ENCODE data around the gene SLC40A1. TPM values are rescaled to one million over a fixed set of nuclear protein-coding genes. Genes with fewer than 3 reads are reported as not detected.

The SLC40A1 gene
- polyA plus RNA-seq, 4 donors, result 72.6 to 527 (median 154) TPM

DNA sequence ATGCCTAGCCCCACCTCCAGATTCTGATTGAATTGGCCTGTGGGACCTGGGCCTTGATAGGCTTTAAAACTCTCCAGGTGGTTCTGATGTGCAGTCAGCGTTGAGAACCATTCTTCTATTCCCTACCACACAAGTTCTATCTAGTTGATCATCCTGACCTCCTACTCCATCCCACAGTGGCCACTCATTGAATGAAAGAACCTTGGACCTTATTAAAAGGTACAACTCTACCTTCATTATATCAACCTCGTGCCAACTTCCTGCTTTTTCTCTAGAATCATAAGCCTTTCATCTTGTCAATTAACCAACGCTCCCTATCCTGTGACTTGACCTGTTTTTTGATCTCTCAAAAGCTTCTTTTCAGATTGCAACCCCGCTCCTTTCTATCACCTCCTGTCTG, 55.8 kb downstream of the SLC40A1 start:
- FAIRE-seq, result no peak
- H3K27ac ChIP-seq (ENCODE audit: low read depth in 1 of 3, low read length in 2 of 3), result peak overlapping the region in 2 of 3 donors; percentile 73 to 92
- no peaks in the 10 kb centered on the region for H3K36me3 ChIP-seq (ENCODE audit: control insufficient read depth in 3 of 3, insufficient read depth in 2 of 3, low read depth in 1 of 3, low read length in 3 of 3)
- H3K27me3 ChIP-seq (ENCODE audit: control insufficient read depth in 3 of 3, insufficient read depth in 3 of 3, low read length in 3 of 3), result no peaks in the 10 kb centered on the region
- no peaks in the 10 kb centered on the region for H3K9me3 ChIP-seq (ENCODE audit: control insufficient read depth in 2 of 2, insufficient read depth in 1 of 2, low read depth in 1 of 2, low read length in 1 of 2)
- H3K4me3 ChIP-seq (ENCODE audit: low read depth in 1 of 3, low read length in 3 of 3), result no peak overlapping the region
- 19 to 57% (median 35%) methylated on average over 4 of the region's 4 CpGs for WGBS, 3 donors
- peaks cover 5 to 43% (median 13%) of the 10 kb centered on the region in 3 donors for H3K4me1 ChIP-seq (ENCODE audit: control insufficient read depth in 3 of 3, insufficient read depth in 2 of 3, low read depth in 1 of 3, low read length in 2 of 3)
- peak in 1 of 2 donors; percentile 84 for DNase-seq

- FAIRE-seq (peak; percentile 41), DNase-seq (peak; percentile 94 to 97)
- Histone ChIP-seq H3K4me3 (ENCODE audit: low read depth in 1 of 3, low read length in 3 of 3) (no peak overlapping the region), H3K36me3 (ENCODE audit: control insufficient read depth in 3 of 3, insufficient read depth in 2 of 3, low read depth in 1 of 3, low read length in 3 of 3) (no peaks in the 10 kb centered on the region), H3K27me3 (ENCODE audit: control insufficient read depth in 3 of 3, insufficient read depth in 3 of 3, low read length in 3 of 3) (no peaks in the 10 kb centered on the region), H3K27ac (ENCODE audit: low read depth in 1 of 3, low read length in 2 of 3) (peak overlapping the region; percentile 82 to 92 (median 87)), H3K9me3 (ENCODE audit: control insufficient read depth in 2 of 2, insufficient read depth in 1 of 2, low read depth in 1 of 2, low read length in 1 of 2) (no peaks in the 10 kb centered on the region), H3K4me1 (ENCODE audit: control insufficient read depth in 3 of 3, insufficient read depth in 2 of 3, low read depth in 1 of 3, low read length in 2 of 3) (peaks cover 5 to 43% (median 13%) of the 10 kb centered on the region in 3 donors)
- WGBS, 3 donors, result 15 to 46% (median 37%) methylated on average over 5 of the region's 5 CpGs
Measured at GRCh38 chr2:189522435-189523151, 58.0 kb downstream of the SLC40A1 start.

DNA sequence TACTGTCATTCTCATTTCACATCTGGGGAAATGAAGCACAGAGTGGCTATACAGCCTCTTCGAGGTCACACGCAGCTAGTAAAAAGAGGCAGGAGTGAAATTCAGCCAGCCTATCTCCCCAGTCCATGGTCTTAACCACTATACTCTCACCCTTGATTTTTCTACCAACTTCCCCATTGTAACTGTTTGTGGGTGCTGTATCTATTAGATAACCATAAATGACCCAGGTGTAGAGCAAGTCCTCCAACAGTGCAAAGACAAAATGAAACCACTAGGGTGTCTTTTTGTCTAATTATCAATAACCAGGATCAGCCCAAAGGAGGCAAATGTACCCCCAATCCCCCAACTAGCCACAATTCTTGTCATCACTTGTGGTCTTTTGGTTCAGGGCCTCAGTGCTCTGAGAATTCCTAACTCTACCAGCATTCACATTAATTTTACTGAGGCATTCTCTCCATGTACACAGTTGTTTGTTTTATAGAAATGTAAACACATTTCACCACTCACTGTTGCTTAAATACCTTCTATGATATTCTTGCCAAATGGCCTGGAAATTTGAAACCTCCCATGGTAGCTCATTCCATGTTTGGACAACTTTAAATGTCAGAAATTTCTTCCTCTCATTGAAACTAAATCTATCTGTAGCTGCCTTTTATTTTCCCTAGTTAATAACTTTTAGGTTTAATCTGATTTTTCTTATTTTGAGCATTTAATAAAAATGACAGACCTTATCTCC, 58.7 kb downstream of the SLC40A1 start:
- Histone ChIP-seq H3K4me1 (ENCODE audit: control insufficient read depth in 3 of 3, insufficient read depth in 2 of 3, low read depth in 1 of 3, low read length in 2 of 3) (peaks cover 5 to 37% (median 9%) of the 10 kb centered on the region in 3 donors), H3K27ac (ENCODE audit: low read depth in 1 of 3, low read length in 2 of 3) (peak overlapping the region; percentile 51 to 92 (median 71)), H3K27me3 (ENCODE audit: control insufficient read depth in 3 of 3, insufficient read depth in 3 of 3, low read length in 3 of 3) (no peaks in the 10 kb centered on the region), H3K9me3 (ENCODE audit: control insufficient read depth in 2 of 2, insufficient read depth in 1 of 2, low read depth in 1 of 2, low read length in 1 of 2) (no peaks in the 10 kb centered on the region), H3K4me3 (ENCODE audit: low read depth in 1 of 3, low read length in 3 of 3) (no peak overlapping the region), H3K36me3 (ENCODE audit: control insufficient read depth in 3 of 3, insufficient read depth in 2 of 3, low read depth in 1 of 3, low read length in 3 of 3) (no peaks in the 10 kb centered on the region)
- DNase-seq, result peak; percentile 31 to 45
- FAIRE-seq, result no peak
- WGBS, 3 donors, result 22 to 59% (median 55%) methylated on average over 2 of the region's 2 CpGs

GRCh38 chr2:189519631-189520387, 60.8 kb downstream of the SLC40A1 start:
- Histone ChIP-seq H3K36me3 (ENCODE audit: control insufficient read depth in 3 of 3, insufficient read depth in 2 of 3, low read depth in 1 of 3, low read length in 3 of 3) (no peaks in the 10 kb centered on the region), H3K27ac (ENCODE audit: low read depth in 1 of 3, low read length in 2 of 3) (no peak overlapping the region), H3K4me3 (ENCODE audit: low read depth in 1 of 3, low read length in 3 of 3) (no peak overlapping the region), H3K27me3 (ENCODE audit: control insufficient read depth in 3 of 3, insufficient read depth in 3 of 3, low read length in 3 of 3) (no peaks in the 10 kb centered on the region), H3K4me1 (ENCODE audit: control insufficient read depth in 3 of 3, insufficient read depth in 2 of 3, low read depth in 1 of 3, low read length in 2 of 3) (peaks cover 5 to 37% (median 9%) of the 10 kb centered on the region in 3 donors), H3K9me3 (ENCODE audit: control insufficient read depth in 2 of 2, insufficient read depth in 1 of 2, low read depth in 1 of 2, low read length in 1 of 2) (no peaks in the 10 kb centered on the region)
- DNase-seq (no peak), FAIRE-seq (no peak)
- WGBS, 3 donors, result 75 to 93% (median 82%) methylated on average over 6 of the region's 6 CpGs

DNA sequence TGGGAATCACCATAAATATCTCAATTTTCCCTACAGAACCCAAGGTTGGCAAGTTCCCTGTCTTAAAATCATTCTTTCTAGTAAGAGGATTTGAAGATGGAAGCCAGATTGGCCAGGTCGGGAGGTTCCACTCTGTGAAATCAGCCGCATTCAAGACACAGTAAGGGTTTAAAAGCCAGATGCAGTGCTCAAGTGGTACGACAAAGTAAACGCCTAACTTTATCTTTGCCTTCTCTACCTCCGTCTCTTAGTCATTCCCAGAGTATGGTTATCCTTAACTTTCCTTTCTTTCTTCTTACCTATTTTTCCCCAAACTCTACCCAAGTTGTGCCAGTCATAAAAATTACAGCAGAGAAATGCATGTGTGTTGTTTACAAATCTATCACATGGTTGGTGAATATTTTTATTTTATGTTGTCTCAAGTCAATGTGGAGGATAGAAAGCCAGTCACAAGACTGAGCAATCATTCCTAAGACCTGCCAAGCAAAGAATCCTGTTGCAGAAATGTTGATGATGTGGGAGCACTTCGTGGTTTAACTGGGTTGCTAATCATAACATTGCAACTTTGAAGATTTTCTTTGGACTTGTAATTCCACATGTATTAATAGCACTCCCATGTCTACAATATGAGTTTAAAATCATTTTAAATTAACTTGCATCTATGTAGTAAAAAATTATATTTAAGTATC, 62.6 kb downstream of the SLC40A1 start:
- DNase-seq, result no peak
- Histone ChIP-seq H3K36me3 (ENCODE audit: control insufficient read depth in 3 of 3, insufficient read depth in 2 of 3, low read depth in 1 of 3, low read length in 3 of 3) (no peaks in the 10 kb centered on the region), H3K4me3 (ENCODE audit: low read depth in 1 of 3, low read length in 3 of 3) (no peak overlapping the region), H3K9me3 (ENCODE audit: control insufficient read depth in 2 of 2, insufficient read depth in 1 of 2, low read depth in 1 of 2, low read length in 1 of 2) (no peaks in the 10 kb centered on the region), H3K4me1 (ENCODE audit: control insufficient read depth in 3 of 3, insufficient read depth in 2 of 3, low read depth in 1 of 3, low read length in 2 of 3) (peaks cover 2 to 19% (median 8%) of the 10 kb centered on the region in 3 donors), H3K27ac (ENCODE audit: low read depth in 1 of 3, low read length in 2 of 3) (no peak overlapping the region), H3K27me3 (ENCODE audit: control insufficient read depth in 3 of 3, insufficient read depth in 3 of 3, low read length in 3 of 3) (no peaks in the 10 kb centered on the region)
- WGBS, 3 donors, result 91 to 92% (median 91%) methylated on average over 6 of the region's 6 CpGs
- no peak for FAIRE-seq

GRCh38 chr2:189516546-189516945, 64.0 kb downstream of the SLC40A1 start:
- Histone ChIP-seq H3K4me1 (ENCODE audit: control insufficient read depth in 3 of 3, insufficient read depth in 2 of 3, low read depth in 1 of 3, low read length in 2 of 3) (peaks cover under 1 to 8% (median under 1%) of the 10 kb centered on the region in 3 donors), H3K27ac (ENCODE audit: low read depth in 1 of 3, low read length in 2 of 3) (no peak overlapping the region), H3K27me3 (ENCODE audit: control insufficient read depth in 3 of 3, insufficient read depth in 3 of 3, low read length in 3 of 3) (no peaks in the 10 kb centered on the region), H3K36me3 (ENCODE audit: control insufficient read depth in 3 of 3, insufficient read depth in 2 of 3, low read depth in 1 of 3, low read length in 3 of 3) (no peaks in the 10 kb centered on the region), H3K4me3 (ENCODE audit: low read depth in 1 of 3, low read length in 3 of 3) (no peak overlapping the region), H3K9me3 (ENCODE audit: control insufficient read depth in 2 of 2, insufficient read depth in 1 of 2, low read depth in 1 of 2, low read length in 1 of 2) (no peaks in the 10 kb centered on the region)
- FAIRE-seq (no peak), DNase-seq (no peak)
- WGBS, 3 donors, result 51 to 56% (median 53%) methylated on average over 3 of the region's 3 CpGs

DNA sequence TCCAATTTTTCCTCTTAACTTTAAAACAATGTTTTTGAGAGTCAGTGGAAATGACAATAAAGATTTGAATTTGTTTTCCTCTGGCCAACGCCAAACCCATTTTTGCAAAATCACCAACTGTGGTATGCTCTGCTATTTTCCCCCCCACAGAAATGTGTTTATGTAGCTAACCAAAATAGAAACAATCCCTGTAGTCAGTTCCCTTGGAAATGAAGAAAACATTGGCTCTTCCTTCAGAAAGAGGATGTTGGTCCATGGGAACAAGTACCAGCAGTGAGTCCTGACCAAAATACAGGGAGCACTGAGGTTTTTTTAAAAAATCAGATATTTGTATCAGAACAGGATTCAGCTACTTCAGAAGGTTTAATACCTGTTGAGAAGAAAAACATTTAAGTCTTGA, 65.3 kb downstream of the SLC40A1 start:
- peaks cover 0 to 6% of the 10 kb centered on the region in 2 donors for H3K9me3 ChIP-seq (ENCODE audit: control insufficient read depth in 2 of 2, insufficient read depth in 1 of 2, low read depth in 1 of 2, low read length in 1 of 2)
- H3K4me3 ChIP-seq (ENCODE audit: low read depth in 1 of 3, low read length in 3 of 3), result no peak overlapping the region
- 52 to 81% (median 77%) methylated on average over 1 of the region's 1 CpG for WGBS, 3 donors
- no peak for DNase-seq
- no peaks in the 10 kb centered on the region for H3K27me3 ChIP-seq (ENCODE audit: control insufficient read depth in 3 of 3, insufficient read depth in 3 of 3, low read length in 3 of 3)
- FAIRE-seq, result no peak
- no peaks in the 10 kb centered on the region for H3K36me3 ChIP-seq (ENCODE audit: control insufficient read depth in 3 of 3, insufficient read depth in 2 of 3, low read depth in 1 of 3, low read length in 3 of 3)
- no peak overlapping the region for H3K27ac ChIP-seq (ENCODE audit: low read depth in 1 of 3, low read length in 2 of 3)
- no peaks in the 10 kb centered on the region for H3K4me1 ChIP-seq (ENCODE audit: control insufficient read depth in 3 of 3, insufficient read depth in 2 of 3, low read depth in 1 of 3, low read length in 2 of 3)

DNA sequence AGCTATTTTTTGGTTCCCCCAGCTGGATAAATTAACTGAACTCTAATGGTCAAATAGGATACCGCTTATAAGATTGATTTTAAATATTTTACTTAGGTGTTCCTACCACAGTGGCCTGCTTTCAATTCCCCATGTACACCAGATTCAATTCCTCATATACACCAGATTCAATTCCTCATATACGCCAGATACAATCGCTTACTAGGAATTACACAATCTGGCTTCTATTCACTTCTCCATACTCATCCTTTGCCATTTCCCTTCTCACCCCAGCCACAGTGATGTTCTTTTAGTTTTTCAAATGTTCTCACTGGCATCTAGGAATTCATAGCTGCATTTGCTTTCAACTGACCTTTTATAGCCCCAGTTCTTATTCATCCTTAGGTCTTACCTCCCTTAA, 66.5 kb downstream of the SLC40A1 start:
- Histone ChIP-seq H3K27me3 (ENCODE audit: control insufficient read depth in 3 of 3, insufficient read depth in 3 of 3, low read length in 3 of 3) (no peaks in the 10 kb centered on the region), H3K27ac (ENCODE audit: low read depth in 1 of 3, low read length in 2 of 3) (no peak overlapping the region), H3K9me3 (ENCODE audit: control insufficient read depth in 2 of 2, insufficient read depth in 1 of 2, low read depth in 1 of 2, low read length in 1 of 2) (peaks cover 0 to 17% of the 10 kb centered on the region in 2 donors), H3K4me3 (ENCODE audit: low read depth in 1 of 3, low read length in 3 of 3) (no peak overlapping the region), H3K4me1 (ENCODE audit: control insufficient read depth in 3 of 3, insufficient read depth in 2 of 3, low read depth in 1 of 3, low read length in 2 of 3) (no peaks in the 10 kb centered on the region), H3K36me3 (ENCODE audit: control insufficient read depth in 3 of 3, insufficient read depth in 2 of 3, low read depth in 1 of 3, low read length in 3 of 3) (no peaks in the 10 kb centered on the region)
- FAIRE-seq, result no peak
- 83 to 98% (median 91%) methylated on average over 3 of the region's 3 CpGs for WGBS, 3 donors
- DNase-seq, result no peak
